Astrocyte (in vitro differentiated cells and primary cell): ENCODE data around the gene TNFRSF4. TPM values are rescaled to one million over a fixed set of nuclear protein-coding genes. Genes with fewer than 3 reads are reported as not detected.

Experiments
- DNase-seq: peaks from one replicate; pipeline ENCODE4 v3.0.0-alpha.2; 2010; ENCODE audit warnings: low read depth
- FAIRE-seq: peaks from 2 replicates; lab custom pipeline; 2011; peaks lifted over from hg19 to GRCh38; lab: Jason Lieb, UNC
- H2AFZ ChIP-seq: 2 replicates; pipeline ENCODE4 v1.6.0; 2012; ENCODE audit warnings: low read depth, low read length, inconsistent platforms
- H3K27ac ChIP-seq: 2 replicates; pipeline ENCODE4 v1.5.1; 2011; ENCODE audit warnings: low read depth, low read length, inconsistent platforms
- H3K27me3 ChIP-seq: 2 replicates; pipeline ENCODE4 v1.6.0; 2011; ENCODE audit warnings: low read length, inconsistent platforms; ENCODE audit not compliant: insufficient read depth
- H3K36me3 ChIP-seq: 2 replicates; pipeline ENCODE4 v1.5.1; 2011; ENCODE audit warnings: low read length, inconsistent platforms; ENCODE audit not compliant: insufficient read depth
- H3K4me1 ChIP-seq: 2 replicates; pipeline ENCODE4 v1.5.1; 2011; ENCODE audit warnings: low read length, inconsistent platforms; ENCODE audit not compliant: insufficient read depth
- H3K4me2 ChIP-seq: 2 replicates; pipeline ENCODE4 v1.6.0; 2012; ENCODE audit warnings: low read length, inconsistent platforms
- H3K4me3 ChIP-seq: 2 replicates; pipeline ENCODE4 v1.5.1; 2011; ENCODE audit warnings: low read depth, mild to moderate bottlenecking, low read length, inconsistent platforms; ENCODE audit not compliant: insufficient read depth
- H3K79me2 ChIP-seq: 2 replicates; pipeline ENCODE4 v1.6.0; 2012; ENCODE audit warnings: mild to moderate bottlenecking, low read length, inconsistent platforms; ENCODE audit not compliant: insufficient read depth
- H3K9ac ChIP-seq: 2 replicates; pipeline ENCODE4 v1.6.0; 2012; ENCODE audit warnings: mild to moderate bottlenecking, low read length, inconsistent platforms
- H3K9me3 ChIP-seq: 2 replicates; pipeline ENCODE4 v1.5.1; 2012; ENCODE audit warnings: low read depth, mild to moderate bottlenecking, low read length, inconsistent platforms; ENCODE audit not compliant: insufficient read depth
- H4K20me1 ChIP-seq: 2 replicates; pipeline ENCODE4 v1.6.0; 2012; ENCODE audit warnings: low read length, inconsistent platforms; ENCODE audit not compliant: insufficient read depth
- H3K27ac Mint-ChIP-seq: one replicate; pipeline ENCODE4 v1.8.0; 2021; ENCODE audit warnings: mild to moderate bottlenecking, mixed read lengths; ENCODE audit not compliant: unreplicated experiment
- H3K27me3 Mint-ChIP-seq: one replicate; pipeline ENCODE4 v1.8.0; 2021; ENCODE audit warnings: low read depth, mixed read lengths; ENCODE audit not compliant: unreplicated experiment
- H3K36me3 Mint-ChIP-seq: one replicate; pipeline ENCODE4 v1.8.0; 2021; ENCODE audit warnings: low read depth, mixed read lengths; ENCODE audit not compliant: unreplicated experiment
- H3K4me1 Mint-ChIP-seq: one replicate; pipeline ENCODE4 v1.8.0; 2021; ENCODE audit warnings: low read depth, mixed read lengths; ENCODE audit not compliant: unreplicated experiment
- H3K4me3 Mint-ChIP-seq: one replicate; pipeline ENCODE4 v1.8.0; 2021; ENCODE audit warnings: mild to moderate bottlenecking, moderate library complexity, mixed read lengths; ENCODE audit not compliant: unreplicated experiment
- H3K9me3 Mint-ChIP-seq: one replicate; pipeline ENCODE4 v1.8.0; 2021; ENCODE audit warnings: mild to moderate bottlenecking, mixed read lengths; ENCODE audit not compliant: unreplicated experiment
- EZH2 ChIP-seq: IDR thresholded peaks from 2 replicates; pipeline ENCODE4 v1.6.1; 2012; ENCODE audit warnings: mild to moderate bottlenecking, low read length, inconsistent platforms; ENCODE audit not compliant: insufficient read depth
- total RNA-seq: library from RNA; stranded (reverse); gene quantifications from 2 replicates; pipeline ENCODE4 v1.2.1, GENCODE V29; 2021
- TF ChIP-seq, protein P1 (sequence below): IDR thresholded peaks from 2 replicates; pipeline ENCODE4 v1.5.1; 2011; ENCODE audit warnings: low read depth, mild to moderate bottlenecking, inconsistent platforms, low read length, moderate library complexity; ENCODE audit not compliant: insufficient read depth

The TNFRSF4 gene
- total RNA-seq, 1 donor from 2014 or later = 0.41 TPM

DNA sequence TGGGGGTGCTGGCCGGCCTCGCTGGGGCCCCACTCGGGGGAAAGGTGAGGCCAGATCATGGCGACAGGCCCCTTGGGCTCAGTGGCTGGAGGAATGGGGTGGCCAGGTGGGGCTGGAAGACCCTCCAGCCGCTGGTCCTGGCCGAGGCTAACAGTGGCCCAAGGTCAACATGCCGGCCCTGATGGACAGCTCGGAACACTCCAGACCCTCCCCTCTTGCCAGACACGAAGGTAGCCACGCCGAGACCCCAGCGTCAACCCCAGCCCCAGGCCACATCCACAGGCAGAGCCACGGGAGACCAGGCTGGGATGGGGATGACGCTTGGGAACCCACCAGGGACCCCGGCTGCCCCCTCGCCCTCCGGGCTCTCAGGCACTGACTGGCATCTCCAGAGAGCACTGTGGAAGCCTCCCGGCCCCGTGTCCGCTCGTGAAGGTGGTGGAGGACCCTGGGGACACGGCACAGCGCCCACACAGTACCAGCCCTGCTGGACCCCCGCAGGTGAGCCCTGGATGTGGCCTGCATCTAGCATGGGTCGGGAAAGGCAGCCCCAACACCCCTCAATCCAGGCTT lies 33.5 kb upstream of the TNFRSF4 start:
- Histone ChIP-seq H3K9me3 (no peaks in the 10 kb centered on the region), H3K79me2 (no peaks in the 10 kb centered on the region), H2AFZ (no peak overlapping the region), H3K4me2 (no peak overlapping the region), H3K27ac (no peak overlapping the region), H4K20me1 (peaks cover 6% of the 10 kb centered on the region), H3K27me3 (peaks cover 3% of the 10 kb centered on the region), H3K4me3 (no peak overlapping the region), H3K36me3 (no peaks in the 10 kb centered on the region), H3K9ac (no peak overlapping the region), H3K4me1 (no peaks in the 10 kb centered on the region)
- Mint-ChIP-seq H3K27me3 (no peaks in the 10 kb centered on the region), H3K27ac (no peak overlapping the region), H3K9me3 (no peaks in the 10 kb centered on the region), H3K4me1 (peaks cover 3% of the 10 kb centered on the region), H3K36me3 (peaks cover 2% of the 10 kb centered on the region), H3K4me3 (no peak overlapping the region)
- TF ChIP-seq EZH2 = no peak
- TF ChIP-seq, protein P1, sequence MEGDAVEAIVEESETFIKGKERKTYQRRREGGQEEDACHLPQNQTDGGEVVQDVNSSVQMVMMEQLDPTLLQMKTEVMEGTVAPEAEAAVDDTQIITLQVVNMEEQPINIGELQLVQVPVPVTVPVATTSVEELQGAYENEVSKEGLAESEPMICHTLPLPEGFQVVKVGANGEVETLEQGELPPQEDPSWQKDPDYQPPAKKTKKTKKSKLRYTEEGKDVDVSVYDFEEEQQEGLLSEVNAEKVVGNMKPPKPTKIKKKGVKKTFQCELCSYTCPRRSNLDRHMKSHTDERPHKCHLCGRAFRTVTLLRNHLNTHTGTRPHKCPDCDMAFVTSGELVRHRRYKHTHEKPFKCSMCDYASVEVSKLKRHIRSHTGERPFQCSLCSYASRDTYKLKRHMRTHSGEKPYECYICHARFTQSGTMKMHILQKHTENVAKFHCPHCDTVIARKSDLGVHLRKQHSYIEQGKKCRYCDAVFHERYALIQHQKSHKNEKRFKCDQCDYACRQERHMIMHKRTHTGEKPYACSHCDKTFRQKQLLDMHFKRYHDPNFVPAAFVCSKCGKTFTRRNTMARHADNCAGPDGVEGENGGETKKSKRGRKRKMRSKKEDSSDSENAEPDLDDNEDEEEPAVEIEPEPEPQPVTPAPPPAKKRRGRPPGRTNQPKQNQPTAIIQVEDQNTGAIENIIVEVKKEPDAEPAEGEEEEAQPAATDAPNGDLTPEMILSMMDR = no peak
- FAIRE-seq (no peak), DNase-seq (no peak)

DNA sequence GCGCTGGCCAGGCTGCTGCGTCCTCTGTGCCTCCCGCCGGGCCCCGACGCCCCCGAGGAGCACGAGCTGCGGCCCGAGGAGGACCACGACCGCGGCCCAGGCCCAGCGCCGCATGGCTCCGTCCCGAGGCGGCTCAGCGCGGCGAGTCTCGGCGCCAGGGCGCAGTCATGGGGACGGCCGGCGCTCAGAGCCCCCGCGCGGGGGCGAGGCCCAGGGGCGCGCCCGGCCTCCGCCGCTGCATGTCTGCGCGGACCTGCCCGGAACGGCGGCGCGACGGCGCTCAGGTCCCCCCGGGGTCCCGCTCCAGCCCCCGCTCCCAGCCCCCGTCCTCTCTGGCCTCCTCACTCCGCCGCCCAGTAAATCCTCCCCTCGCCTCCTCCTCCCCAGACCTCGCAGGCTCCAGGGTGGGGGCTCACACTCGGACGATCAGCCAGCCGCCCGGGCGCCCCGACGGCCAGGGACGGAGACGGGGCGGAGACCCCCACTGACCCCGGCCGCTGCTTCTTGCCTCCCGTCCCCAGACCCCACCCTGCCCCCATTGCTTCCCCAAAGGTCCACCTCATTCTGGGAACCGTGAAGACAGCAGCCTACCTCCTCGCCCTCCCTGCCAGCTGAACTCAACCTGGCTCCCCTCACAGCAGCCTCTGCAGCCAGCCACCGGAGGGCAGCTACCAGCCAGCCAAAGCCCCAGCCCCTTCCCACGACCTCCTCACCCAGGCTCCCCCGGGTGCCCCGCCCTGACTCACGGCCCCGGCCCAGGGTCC lies 32.8 kb upstream of the TNFRSF4 start, which contains the start of gene C1QTNF12:
TSS of gene C1QTNF12 (minus strand) at position 146 of the 764 bp plus-strand sequence. CDS start at position 114, 32 bp downstream.
- Histone ChIP-seq H3K27ac (no peak within 1 kb of the TSS), H3K4me3 (no peak within 1 kb of the TSS), H3K27me3 (peaks cover 3% of the 10 kb centered on the region), H3K79me2 (no peaks in the 10 kb centered on the region), H3K4me2 (peak within 1 kb of the TSS; percentile 55), H2AFZ (no peak within 1 kb of the TSS), H3K4me1 (no peaks in the 10 kb centered on the region), H3K9ac (no peak within 1 kb of the TSS), H4K20me1 (peaks cover 6% of the 10 kb centered on the region), H3K36me3 (no peaks in the 10 kb centered on the region), H3K9me3 (no peaks in the 10 kb centered on the region)
- peaks cover 3% of the 10 kb centered on the region for H3K4me1 Mint-ChIP-seq
- no peaks in the 10 kb centered on the region for H3K27me3 Mint-ChIP-seq
- peaks cover 2% of the 10 kb centered on the region for H3K36me3 Mint-ChIP-seq
- DNase-seq = no peak
- FAIRE-seq = no peak
- no peak within 1 kb of the TSS for H3K27ac Mint-ChIP-seq
- H3K4me3 Mint-ChIP-seq = no peak within 1 kb of the TSS
- TF ChIP-seq, protein P1 = no peak
- peak; percentile 64 for TF ChIP-seq EZH2
- H3K9me3 Mint-ChIP-seq = no peaks in the 10 kb centered on the region
